PC-9 (cell line): ENCODE measurements around the gene HNRNPU.

ENCODE experiments used
- EZH2 ChIP-seq: fragments of 200-600 bp; sonication (generic); IDR thresholded peaks from 2 replicates; pipeline ENCODE4 v1.8.0; 2017; ENCODE audit warnings: antibody characterized with exemption, low read depth
- TF ChIP-seq, protein P1 (sequence below): fragments of 200-600 bp; sonication (generic); conservative IDR thresholded peaks from 2 replicates; pipeline ENCODE4 v1.6.1; 2017; ENCODE audit warnings: mixed run types, antibody characterized with exemption, mild to moderate bottlenecking, moderate library complexity

DNA sequence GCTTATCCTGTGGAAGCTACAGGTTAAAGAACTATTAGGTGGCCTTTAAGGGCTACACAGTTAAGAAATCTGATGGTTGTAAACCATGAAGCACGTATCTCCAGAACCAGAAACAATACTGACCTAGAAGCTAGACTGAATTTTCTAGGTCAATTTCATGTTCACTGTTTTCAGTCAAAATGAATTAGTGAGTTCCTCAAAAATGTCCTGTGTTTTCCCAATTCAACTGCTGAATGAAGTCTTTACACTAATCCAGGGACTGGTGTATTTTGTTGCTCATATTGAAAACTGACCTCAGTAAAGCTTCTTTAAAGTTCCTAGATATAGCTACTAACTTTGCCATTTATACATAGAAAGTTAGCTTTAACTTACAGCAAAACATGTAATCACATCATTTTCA, 6.0 kb downstream of the HNRNPU start:
- TF ChIP-seq, protein P1, sequence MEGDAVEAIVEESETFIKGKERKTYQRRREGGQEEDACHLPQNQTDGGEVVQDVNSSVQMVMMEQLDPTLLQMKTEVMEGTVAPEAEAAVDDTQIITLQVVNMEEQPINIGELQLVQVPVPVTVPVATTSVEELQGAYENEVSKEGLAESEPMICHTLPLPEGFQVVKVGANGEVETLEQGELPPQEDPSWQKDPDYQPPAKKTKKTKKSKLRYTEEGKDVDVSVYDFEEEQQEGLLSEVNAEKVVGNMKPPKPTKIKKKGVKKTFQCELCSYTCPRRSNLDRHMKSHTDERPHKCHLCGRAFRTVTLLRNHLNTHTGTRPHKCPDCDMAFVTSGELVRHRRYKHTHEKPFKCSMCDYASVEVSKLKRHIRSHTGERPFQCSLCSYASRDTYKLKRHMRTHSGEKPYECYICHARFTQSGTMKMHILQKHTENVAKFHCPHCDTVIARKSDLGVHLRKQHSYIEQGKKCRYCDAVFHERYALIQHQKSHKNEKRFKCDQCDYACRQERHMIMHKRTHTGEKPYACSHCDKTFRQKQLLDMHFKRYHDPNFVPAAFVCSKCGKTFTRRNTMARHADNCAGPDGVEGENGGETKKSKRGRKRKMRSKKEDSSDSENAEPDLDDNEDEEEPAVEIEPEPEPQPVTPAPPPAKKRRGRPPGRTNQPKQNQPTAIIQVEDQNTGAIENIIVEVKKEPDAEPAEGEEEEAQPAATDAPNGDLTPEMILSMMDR, result no peak
- TF ChIP-seq EZH2, result no peak
